GM12878 (cell line): ENCODE data around the gene SCTR. TPM values are rescaled to one million over a fixed set of nuclear protein-coding genes. Genes with fewer than 3 reads are reported as not detected.

Source experiments
- ATAC-seq: fragments of 200-7000 bp; cut with Tn5 transposase; 3 replicates; pipeline ENCODE4 v1.9.1; 2020; ENCODE audit warnings: mild to moderate bottlenecking, moderate library complexity
- BruUV-seq: library from RNA; stranded (reverse); fragments of 400-500 nt; replicated peaks from 2 replicates; lab custom pipeline; 2021; lab: Mats Ljungman, UMichigan
- CTCF ChIA-PET: fragments of 300-600 bp; sonication (Branson Sonifier 250); formaldehyde crosslinking; extraction: SDS; loops from one replicate; lab custom pipeline; 2021; ENCODE audit warnings: inconsistent platforms; lab: Yijun Ruan, JAX
- POLR2A ChIA-PET: fragments of 350-600 bp; formaldehyde crosslinking; extraction: SDS; loops from one replicate; lab custom pipeline; 2021; ENCODE audit warnings: inconsistent platforms; lab: Charles Lee
- RAD21 ChIA-PET: fragments of 300-600 bp; sonication (Branson Sonifier 250); formaldehyde crosslinking; loops from one replicate; lab custom pipeline; 2023; ENCODE audit warnings: antibody characterized with exemption; ENCODE audit not compliant: unreplicated experiment; lab: Charles Lee
- SMC1A ChIA-PET: fragments of 300-600 bp; sonication (Branson Sonifier 250); formaldehyde crosslinking; loops from one replicate; lab custom pipeline; 2023; ENCODE audit not compliant: unreplicated experiment, uncharacterized antibody; lab: Charles Lee
- DNase-seq: peaks from one replicate; pipeline ENCODE4 v3.0.0-alpha.2; 2011; ENCODE audit warnings: low read depth, low spot score
- FAIRE-seq: peaks from 3 replicates; lab custom pipeline; 2011; peaks lifted over from hg19 to GRCh38; lab: Jason Lieb, UNC
- H2AFZ ChIP-seq: 2 replicates; pipeline ENCODE4 v1.6.0; 2011; ENCODE audit warnings: low read depth, low read length, control low read depth; ENCODE audit not compliant: control insufficient read depth
- H3K27ac ChIP-seq: 2 replicates; pipeline ENCODE4 v1.5.1; 2011; ENCODE audit warnings: control low read depth; ENCODE audit not compliant: control insufficient read depth, insufficient read depth
- H3K27me3 ChIP-seq, 2 experiments: replicated peaks in 1 of 2; 2 replicates each; pipeline versions ENCODE4 v1.6.0 to v1.6.1; 2011; ENCODE audit warnings: low read length in 1 of 2; ENCODE audit not compliant: control insufficient read depth in 2 of 2, insufficient read depth in 2 of 2
- H3K36me3 ChIP-seq, 2 experiments: 2 replicates each; pipeline ENCODE4 v1.5.1; 2011; ENCODE audit warnings: low read length in 1 of 2; ENCODE audit not compliant: control insufficient read depth in 2 of 2, insufficient read depth in 2 of 2
- H3K4me1 ChIP-seq: 2 replicates; pipeline ENCODE4 v1.6.1; 2011; ENCODE audit warnings: mild to moderate bottlenecking, low read length, moderate library complexity, mixed read lengths; ENCODE audit not compliant: control insufficient read depth, insufficient read depth
- H3K4me2 ChIP-seq: 2 replicates; pipeline ENCODE4 v1.6.0; 2011; ENCODE audit warnings: control low read depth; ENCODE audit not compliant: control insufficient read depth, insufficient read depth
- H3K4me3 ChIP-seq: fragments of 200-600 bp; sonication (generic); 2 replicates; pipeline ENCODE4 v1.5.1; 2016
- H3K79me2 ChIP-seq: 2 replicates; pipeline ENCODE4 v1.6.0; 2011; ENCODE audit warnings: low read length; ENCODE audit not compliant: control insufficient read depth, insufficient read depth
- H3K9ac ChIP-seq: 2 replicates; pipeline ENCODE4 v1.8.0; 2011; ENCODE audit warnings: low read length, control low read depth, mixed read lengths; ENCODE audit not compliant: control insufficient read depth, insufficient read depth
- H3K9me3 ChIP-seq: replicated peaks from 3 replicates; pipeline ENCODE4 v1.5.1; 2011; ENCODE audit warnings: mild to moderate bottlenecking, low read length; ENCODE audit not compliant: control insufficient read depth, insufficient read depth
- H4K20me1 ChIP-seq: 2 replicates; pipeline ENCODE4 v1.6.0; 2011; ENCODE audit not compliant: control insufficient read depth, insufficient read depth
- BACH1 ChIP-seq: fragments of 450-650 bp; IDR thresholded peaks from 2 replicates; pipeline ENCODE4 v1.6.1; 2017; ENCODE audit warnings: mild to moderate bottlenecking, borderline replicate concordance
- CHD4 ChIP-seq: fragments of 200-600 bp; sonication (generic); IDR thresholded peaks from 2 replicates; pipeline ENCODE4 v1.6.1; 2016; ENCODE audit warnings: mild to moderate bottlenecking
- FOXM1 ChIP-seq: IDR thresholded peaks from 2 replicates; pipeline ENCODE4 v1.6.1; 2012; ENCODE audit warnings: low read depth, mild to moderate bottlenecking, inconsistent platforms, low read length, moderate library complexity
- HDGF ChIP-seq: fragments of 450-650 bp; IDR thresholded peaks from 2 replicates; pipeline ENCODE4 v1.6.1; 2016; ENCODE audit warnings: antibody characterized with exemption
- PAX8 ChIP-seq: fragments of 450-650 bp; IDR thresholded peaks from 2 replicates; pipeline ENCODE4 v1.6.1; 2017; ENCODE audit warnings: mild to moderate bottlenecking, moderate library complexity
- RCOR1 ChIP-seq: conservative IDR thresholded peaks from 2 replicates; pipeline ENCODE4 v1.6.1; 2012; ENCODE audit warnings: low read depth, low read length, improper control_type of control experiment
- TCF7 ChIP-seq: IDR thresholded peaks from 2 replicates; pipeline ENCODE4 v1.6.1; 2014; ENCODE audit warnings: antibody characterized with exemption, borderline replicate concordance
- WGBS: methylation state at CpG from one replicate; pipeline ENCODE4 v1.1.6; 2016; ENCODE audit warnings: low lambda C conversion rate; ENCODE audit not compliant: insufficient replicate concordance, insufficient coverage; ENCODE audit errors: missing lambda C conversion rate; 5-methylcytosine and 5-hydroxymethylcytosine counted together
- in situ Hi-C: fragments of 300-500 bp; cut with MboI; formaldehyde crosslinking; loops from 9 replicates; pipeline ENCODE4 v1.14.3; 2018; ENCODE audit warnings: mixed read lengths
- intact Hi-C: fragments of 100-400 bp; cut with micrococcal nuclease; formaldehyde crosslinking; loops from one replicate; pipeline ENCODE4 v1.14.2; 2022; ENCODE audit not compliant: unreplicated experiment
- polyA plus RNA-seq, 11 experiments: library from polyadenylated mRNA; depleted of rRNA in 4 of 11; unstranded in 6 of 11; stranded (reverse) in 5 of 11; fragments of >200 nt; fragmentation: Nextera tagmentation in 4 of 11; fragmentation: Illumina TruSeq in 1 of 11; extraction: Ambion mirVana in 4 of 11; extraction: Trizol in 1 of 11; gene quantifications; 1 replicate in 1 of 11; 2 replicates in 10 of 11; pipeline versions ENCODE4 v1.2.1 to v1.2.3, GENCODE V29; 2011 to 2016; ENCODE audit warnings: inconsistent platforms in 2 of 11, missing spikeins in 2 of 11, low read depth in 1 of 11
- total RNA-seq, 4 experiments: library from RNA; depleted of rRNA in 3 of 4; stranded (reverse); fragments of >200 nt in 3 of 4; fragmentation: Illumina TruSeq in 1 of 4; extraction: Trizol in 1 of 4; gene quantifications; 2 replicates each; pipeline versions ENCODE4 v1.2.1 to v1.2.3, GENCODE V29; 2013 to 2021
- TF ChIP-seq, protein P1 (sequence below): IDR thresholded peaks from 2 replicates; pipeline ENCODE4 v1.6.1; 2011; ENCODE audit warnings: mild to moderate bottlenecking, low read depth, low read length, moderate library complexity; ENCODE audit not compliant: insufficient replicate concordance

Gene SCTR
- total and polyA plus RNA-seq, 10 of the 15 experiments (the other 5 are each of a cell fraction or from before 2014, with no cell fraction given), result 0.26 TPM; not detected in 9

DNA sequence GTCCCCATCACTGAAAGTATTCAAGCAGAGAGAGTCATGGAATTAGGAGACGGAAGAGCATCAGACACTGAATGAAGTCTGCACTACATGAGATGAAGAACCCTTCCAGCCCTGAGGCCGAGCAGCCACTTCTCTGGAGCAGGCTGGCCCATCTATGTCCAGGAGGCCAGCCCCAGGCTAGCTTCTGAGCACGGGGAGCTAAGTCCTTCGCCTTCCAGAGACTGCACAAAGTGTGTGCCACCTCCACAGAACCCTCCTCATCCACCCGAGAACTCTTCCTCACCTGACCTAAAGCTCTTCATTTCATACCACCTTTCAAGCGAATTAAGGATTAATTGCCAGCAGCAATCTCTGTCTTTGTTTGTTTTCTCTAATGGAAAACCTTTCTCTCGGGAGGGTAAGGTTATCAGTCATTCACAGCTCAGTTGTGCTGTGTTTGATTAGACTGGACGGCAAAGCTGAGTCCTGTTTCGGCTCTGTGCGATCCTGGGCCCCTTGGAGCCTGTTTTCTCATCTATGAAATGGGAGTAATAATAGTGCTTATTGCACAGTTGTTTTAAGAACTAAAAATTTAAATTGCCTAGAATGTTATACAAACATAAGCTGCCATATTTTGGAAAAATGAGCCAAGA lies 38.0 kb downstream of the SCTR start:
- H3K36me3 ChIP-seq, result no peaks in the 10 kb centered on the region
- ChIA-PET RAD21 (interaction anchor here (1.1 kb wide), 1 partner anchor 605 kb away, joined by 3 read pairs; no protein-coding TSS in a partner anchor), CTCF (interaction anchor here (0.8 to 3.3 kb wide), 9 partner anchors 9 to 79 kb away, joined by 3 to 31 read pairs (median 4); no protein-coding TSS in a partner anchor), POLR2A (no interaction called here), SMC1A (interaction anchor here (1.0 kb wide), 1 partner anchor 8 kb away, joined by 3 read pairs; no protein-coding TSS in a partner anchor)
- H3K4me1 ChIP-seq, result no peaks in the 10 kb centered on the region
- FAIRE-seq (no peak), DNase-seq (no peak), ATAC-seq (no peak)
- no peaks in the 10 kb centered on the region for H3K9me3 ChIP-seq
- H3K79me2 ChIP-seq, result no peaks in the 10 kb centered on the region
- H3K4me3 ChIP-seq, result no peak overlapping the region
- BruUV-seq, result no TSS peak
- no peaks in the 10 kb centered on the region; a peak in 1 of 4 replicates for H3K27me3 ChIP-seq
- WGBS, result 23% methylated on average over 10 of the region's 10 CpGs
- intact Hi-C loops, result no loop called here
- H3K4me2 ChIP-seq, result no peak overlapping the region
- no peak overlapping the region for H3K9ac ChIP-seq
- in situ Hi-C loops, result loop anchor here (10.0 kb wide), 1 partner anchor 602 kb away; no protein-coding TSS in a partner anchor
- H3K27ac ChIP-seq, result no peak overlapping the region
- TF ChIP-seq, protein P1, sequence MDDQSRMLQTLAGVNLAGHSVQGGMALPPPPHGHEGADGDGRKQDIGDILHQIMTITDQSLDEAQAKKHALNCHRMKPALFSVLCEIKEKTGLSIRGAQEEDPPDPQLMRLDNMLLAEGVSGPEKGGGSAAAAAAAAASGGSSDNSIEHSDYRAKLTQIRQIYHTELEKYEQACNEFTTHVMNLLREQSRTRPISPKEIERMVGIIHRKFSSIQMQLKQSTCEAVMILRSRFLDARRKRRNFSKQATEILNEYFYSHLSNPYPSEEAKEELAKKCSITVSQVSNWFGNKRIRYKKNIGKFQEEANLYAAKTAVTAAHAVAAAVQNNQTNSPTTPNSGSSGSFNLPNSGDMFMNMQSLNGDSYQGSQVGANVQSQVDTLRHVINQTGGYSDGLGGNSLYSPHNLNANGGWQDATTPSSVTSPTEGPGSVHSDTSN, result no peak
- TF ChIP-seq RCOR1, result no peak
- no peak for TF ChIP-seq PAX8
- TF ChIP-seq CHD4, result no peak
- no peak for TF ChIP-seq BACH1
- TF ChIP-seq HDGF, result no peak
- no peak for TF ChIP-seq TCF7
- TF ChIP-seq FOXM1, result no peak
- H2AFZ ChIP-seq, result no peak overlapping the region
- peaks cover 2% of the 10 kb centered on the region; the same call in 1 of the 2 replicates for H4K20me1 ChIP-seq
